Ishikawa (cell line): ENCODE data around the gene KLHL34.

ENCODE experiments used
- CEBPB ChIP-seq: IDR thresholded peaks from 2 replicates; pipeline ENCODE4 v1.6.1; 2012
- CREB1 ChIP-seq: IDR thresholded peaks from 2 replicates; pipeline ENCODE4 v1.6.1; 2012; ENCODE audit warnings: low read depth
- EGR1 ChIP-seq: IDR thresholded peaks from 2 replicates; pipeline ENCODE4 v1.6.1; 2012
- EP300 ChIP-seq: IDR thresholded peaks from 2 replicates; pipeline ENCODE4 v1.6.1; 2012; ENCODE audit warnings: borderline replicate concordance
- FOXM1 ChIP-seq: IDR thresholded peaks from 2 replicates; pipeline ENCODE4 v1.6.1; 2012; ENCODE audit warnings: low read depth, borderline replicate concordance
- MAX ChIP-seq: IDR thresholded peaks from 2 replicates; pipeline ENCODE4 v1.6.1; 2012
- NFIC ChIP-seq: IDR thresholded peaks from 2 replicates; pipeline ENCODE4 v1.6.1; 2012
- RAD21 ChIP-seq: IDR thresholded peaks from 2 replicates; pipeline ENCODE4 v1.6.1; 2012; ENCODE audit warnings: low read depth
- REST ChIP-seq: IDR thresholded peaks from 2 replicates; pipeline ENCODE4 v1.6.1; 2012; ENCODE audit warnings: low read depth, mild to moderate bottlenecking
- TAF1 ChIP-seq: IDR thresholded peaks from 2 replicates; pipeline ENCODE4 v1.6.1; 2012; ENCODE audit warnings: low read depth, mild to moderate bottlenecking
- TCF12 ChIP-seq: IDR thresholded peaks from 2 replicates; pipeline ENCODE4 v1.6.1; 2012; ENCODE audit warnings: low read depth
- USF1 ChIP-seq: IDR thresholded peaks from 2 replicates; pipeline ENCODE4 v1.6.1; 2012
- YY1 ChIP-seq: IDR thresholded peaks from 2 replicates; pipeline ENCODE4 v1.6.1; 2012; ENCODE audit warnings: low read depth
- ZBTB7A ChIP-seq: IDR thresholded peaks from 2 replicates; pipeline ENCODE4 v1.6.1; 2012; ENCODE audit warnings: low read depth

GRCh38 chrX:21632027-21632426 is 26.1 kb downstream of the KLHL34 start:
- no peak for TF ChIP-seq FOXM1
- TF ChIP-seq MAX = no peak
- TF ChIP-seq NFIC = no peak
- TF ChIP-seq CEBPB = no peak
- no peak for TF ChIP-seq YY1
- TF ChIP-seq EP300 = no peak
- TF ChIP-seq REST = no peak
- TF ChIP-seq TAF1 = no peak
- TF ChIP-seq EGR1 = no peak
- TF ChIP-seq TCF12 = no peak
- TF ChIP-seq RAD21 = no peak
- no peak for TF ChIP-seq USF1
- no peak for TF ChIP-seq CREB1
- TF ChIP-seq ZBTB7A = no peak
